Fibroblast of upper back skin (primary cell): Measurements from ENCODE around the gene RTTN.

Experiments used
- DNase-seq: peaks from one replicate; pipeline ENCODE4 v3.0.0-alpha.2; 2013

RTTN gene

GRCh38 chr18:70075906-70076305 lies 129.6 kb downstream of the RTTN start:
- DNase-seq, result peak; percentile 7

GRCh38 chr18:70074116-70074515 lies 131.4 kb downstream of the RTTN start:
- peak; percentile 3 for DNase-seq

GRCh38 chr18:70073432-70073831 lies 132.1 kb downstream of the RTTN start:
- no peak for DNase-seq

GRCh38 chr18:70072678-70073077 lies 132.8 kb downstream of the RTTN start:
- peak; percentile 53 for DNase-seq

DNA sequence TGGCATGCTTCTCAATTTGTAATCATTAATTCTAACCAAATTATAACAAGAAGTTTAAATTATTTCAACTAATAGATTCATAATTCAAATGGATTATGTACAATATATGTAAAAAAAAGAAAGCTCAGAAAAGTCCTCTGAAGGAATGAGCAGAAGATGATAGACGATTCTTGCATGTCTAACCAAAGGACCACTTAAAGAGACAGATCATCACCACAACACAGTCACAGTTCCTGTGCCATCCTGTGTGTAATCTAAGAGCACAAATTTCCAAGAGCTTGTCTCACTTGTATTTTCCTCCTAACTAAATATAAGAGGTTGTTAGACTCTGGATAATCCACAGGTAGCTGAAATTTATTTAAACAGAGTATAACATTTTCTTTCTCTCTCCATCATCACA lies 135.5 kb downstream of the RTTN start:
- DNase-seq, result no peak

GRCh38 chr18:70069382-70069781 lies 136.1 kb downstream of the RTTN start:
- DNase-seq, result no peak

DNA sequence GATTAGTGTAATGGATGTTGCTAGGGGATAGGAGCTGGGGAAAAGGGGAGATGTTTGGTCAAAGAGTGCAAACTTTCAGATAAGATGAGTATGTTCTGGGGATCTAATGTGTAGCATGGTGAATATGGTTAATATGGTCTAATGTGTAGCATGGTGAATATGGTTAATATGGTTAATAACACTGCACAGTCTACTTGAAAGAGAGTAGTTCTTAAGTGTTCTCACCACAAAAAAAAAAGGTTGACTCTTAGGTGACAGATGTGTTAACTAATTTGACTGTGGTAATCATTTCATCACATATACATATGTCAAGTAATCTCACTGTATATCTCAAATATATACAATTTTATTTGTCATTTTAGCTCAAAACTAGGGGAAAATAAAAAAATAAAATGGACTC lies 136.5 kb downstream of the RTTN start:
- no peak for DNase-seq

DNA sequence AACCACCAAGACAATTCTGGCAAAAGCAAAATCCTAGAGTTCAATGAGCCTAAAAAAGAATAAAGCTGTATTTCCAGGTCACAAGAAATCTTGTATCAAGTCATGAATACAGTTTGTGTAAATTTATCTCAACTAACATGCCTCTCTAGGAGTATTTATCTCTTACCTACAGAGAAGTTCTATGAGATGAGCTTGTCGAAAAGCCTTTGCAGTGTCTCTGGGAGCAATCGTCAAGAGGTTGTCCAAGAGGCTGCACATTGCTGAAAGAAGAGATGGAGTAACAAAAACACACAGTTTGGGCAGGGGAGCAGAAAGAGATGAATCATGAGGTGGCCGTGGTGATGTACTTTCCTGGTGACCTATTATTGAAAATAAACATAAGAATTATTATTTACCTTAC lies 145.8 kb downstream of the RTTN start:
- DNase-seq, result no peak

DNA sequence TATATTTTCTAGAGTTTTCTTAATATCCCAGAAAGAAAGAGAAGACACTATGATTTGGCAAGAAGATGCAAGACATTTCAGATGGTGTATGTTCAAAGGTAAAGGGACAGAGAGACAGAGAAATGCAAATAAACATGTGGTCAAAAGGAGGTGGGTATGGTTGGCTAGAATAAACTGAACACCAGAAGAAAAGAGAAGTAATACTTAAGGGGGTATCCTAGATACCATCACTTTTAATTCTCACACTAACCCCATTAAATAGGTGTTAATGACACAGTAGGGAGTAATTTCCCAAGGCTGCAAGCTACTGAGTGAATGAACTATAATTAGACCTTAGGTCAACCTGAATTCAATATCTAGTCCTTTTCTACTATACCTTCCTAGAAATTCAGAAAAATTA lies 146.6 kb downstream of the RTTN start:
- no peak for DNase-seq

- peak; percentile 62 for DNase-seq
These were observed 157.4 kb downstream of the RTTN start for GRCh38 chr18:70047931-70048603.

DNA sequence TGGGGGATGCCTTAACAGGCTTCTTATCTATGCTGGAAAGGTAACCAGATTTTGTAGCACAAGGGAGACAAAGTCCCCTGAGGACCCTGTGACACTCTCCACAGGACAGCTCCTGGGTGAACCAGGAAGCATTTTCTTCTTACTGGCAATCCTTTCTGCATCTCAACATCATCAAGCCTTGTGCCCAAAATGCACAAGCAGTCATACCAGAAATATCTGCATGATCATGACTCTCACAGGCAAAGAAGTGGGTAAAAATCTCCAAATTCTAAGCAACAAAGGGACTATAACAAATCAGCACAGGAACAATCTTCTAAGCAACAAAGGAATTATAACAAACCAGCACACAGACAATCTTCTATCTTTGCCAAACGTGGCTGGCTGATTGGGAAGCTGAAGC lies 158.7 kb downstream of the RTTN start:
- DNase-seq, result peak; percentile 18

DNA sequence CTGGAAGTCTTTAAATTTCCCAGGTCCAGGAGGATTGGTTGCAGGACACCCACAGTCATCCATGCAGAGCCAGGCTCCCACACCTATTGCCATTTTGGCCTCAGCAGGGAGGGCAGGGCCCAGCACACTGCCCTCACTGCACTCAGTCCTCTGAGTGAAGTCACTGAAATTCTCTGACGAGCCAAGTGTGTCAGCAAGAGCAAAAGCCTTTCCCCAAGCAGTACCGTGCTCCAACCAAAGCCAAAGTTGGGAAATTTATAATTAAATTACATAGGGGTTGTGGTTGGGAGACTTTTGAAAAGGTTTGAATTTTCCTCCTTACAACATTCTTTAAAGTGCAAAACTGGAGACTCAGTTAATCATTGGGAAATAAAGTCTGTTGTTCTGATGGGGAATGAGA lies 159.3 kb downstream of the RTTN start:
- DNase-seq, result peak; percentile 70

GRCh38 chr18:70044632-70045031 lies 160.9 kb downstream of the RTTN start:
- peak; percentile 99 for DNase-seq

- DNase-seq, result peak; percentile 49
These were observed 163.9 kb downstream of the RTTN start for GRCh38 chr18:70041459-70042050.

DNA sequence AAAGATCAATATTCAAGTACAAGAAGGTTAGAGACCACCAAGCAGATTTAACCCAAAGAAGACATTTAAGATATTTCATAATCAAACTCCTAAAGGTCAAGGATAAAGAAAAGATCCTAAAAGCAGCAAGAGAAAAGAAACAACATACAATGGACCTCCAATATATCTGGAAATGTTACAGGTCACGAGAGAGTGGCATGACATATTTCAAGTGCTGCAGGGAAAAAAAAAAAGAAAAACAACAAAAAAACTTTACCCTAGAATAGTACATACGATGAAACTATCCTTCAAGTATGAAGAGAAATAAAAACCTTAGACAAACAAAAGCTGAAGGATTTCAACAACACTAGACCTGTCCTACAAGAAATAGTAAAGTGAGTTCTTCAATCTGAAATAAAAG lies 166.3 kb downstream of the RTTN start:
- no peak for DNase-seq

GRCh38 chr18:70037431-70038061 lies 167.9 kb downstream of the RTTN start:
- no peak for DNase-seq

DNA sequence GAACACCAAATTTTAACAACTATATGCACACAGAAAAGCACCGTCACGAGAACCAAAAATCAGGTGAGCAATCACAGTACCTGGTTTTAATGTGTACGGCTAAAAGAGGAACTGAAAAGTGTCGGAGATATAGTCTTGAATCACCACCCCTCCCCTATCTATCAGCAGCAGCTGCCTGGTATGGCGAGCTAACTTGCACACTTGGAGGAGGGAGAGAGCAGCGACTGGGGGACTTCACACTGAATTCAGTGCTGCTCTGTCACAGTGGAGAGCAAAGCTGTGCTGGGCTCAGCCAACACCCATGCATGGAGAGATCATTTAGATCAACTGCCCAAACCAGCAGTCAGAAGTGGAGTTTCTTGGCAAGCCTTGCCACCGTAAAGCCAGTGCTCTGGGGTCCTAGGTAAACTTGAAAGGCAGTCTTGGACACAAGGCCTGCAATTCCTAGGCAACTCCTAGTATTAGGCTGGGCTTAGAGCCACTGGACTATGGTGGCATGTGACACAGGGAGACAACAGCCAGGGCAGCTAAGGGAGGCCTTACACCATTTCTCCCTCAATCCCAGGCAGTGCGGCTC lies 168.6 kb downstream of the RTTN start:
- DNase-seq, result no peak

GRCh38 chr18:70036168-70036567 lies 169.3 kb downstream of the RTTN start:
- DNase-seq, result no peak

- DNase-seq, result no peak
These were observed 174.3 kb downstream of the RTTN start for GRCh38 chr18:70031221-70031620.

- no peak for DNase-seq
These were observed 174.8 kb downstream of the RTTN start for GRCh38 chr18:70030728-70031127.

- no peak for DNase-seq
These were observed 176.3 kb downstream of the RTTN start for GRCh38 chr18:70029163-70029562.

DNA sequence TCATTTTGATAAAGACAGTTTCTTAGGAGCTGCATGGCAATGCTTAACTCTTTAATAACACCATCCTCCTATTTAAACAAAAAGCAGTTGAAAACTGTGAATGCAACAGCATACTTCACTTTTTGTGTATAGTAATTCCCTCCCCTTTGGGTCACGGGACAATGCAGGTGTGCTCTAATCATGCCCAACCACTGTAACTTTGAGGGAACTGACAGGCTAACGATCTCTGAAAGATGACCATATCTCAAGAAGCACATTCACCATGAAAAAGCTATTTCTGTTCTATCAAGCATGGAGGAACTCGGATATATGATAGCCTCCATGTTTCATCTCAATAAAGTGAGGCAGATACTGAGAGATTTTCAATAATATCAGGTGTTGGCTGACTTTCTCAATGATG lies 176.8 kb downstream of the RTTN start:
- no peak for DNase-seq

DNA sequence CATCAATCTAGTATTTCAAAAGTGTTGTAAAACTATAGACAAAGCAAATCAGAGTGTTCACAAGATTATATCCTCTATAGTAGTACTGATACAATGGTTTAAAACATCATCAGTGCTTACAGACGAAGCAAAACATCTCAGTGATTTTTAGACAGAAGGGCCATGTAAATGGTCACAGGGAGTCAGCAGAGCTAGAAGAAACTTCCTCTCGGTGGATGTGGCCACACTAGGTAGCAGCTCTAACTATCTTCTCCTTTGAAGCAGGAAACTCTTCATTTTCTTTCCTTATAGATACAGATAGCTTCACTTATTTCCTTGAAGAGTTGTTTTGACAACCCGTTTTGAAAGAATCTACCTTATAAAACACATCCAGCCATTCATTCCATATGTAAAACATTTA lies 177.4 kb downstream of the RTTN start:
- DNase-seq, result no peak

DNA sequence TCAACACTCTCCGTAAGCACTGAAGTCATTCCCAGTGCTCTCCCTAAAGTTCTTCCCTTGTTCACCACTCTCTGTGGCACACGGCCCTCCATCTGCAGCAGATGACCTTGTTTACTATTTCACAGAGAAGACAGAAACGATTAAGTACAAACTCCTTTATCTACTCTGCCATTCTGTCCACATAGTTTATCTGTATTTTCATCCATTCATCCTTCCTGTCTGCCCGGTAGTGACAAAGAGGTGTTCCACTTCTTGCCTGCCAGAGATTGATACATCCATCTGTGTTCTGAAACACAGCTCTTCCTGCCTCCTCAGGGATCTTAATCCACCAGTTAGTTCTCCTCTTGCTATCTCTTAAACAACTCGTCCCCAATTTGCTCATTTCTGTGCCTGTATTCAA lies 179.9 kb downstream of the RTTN start:
- no peak for DNase-seq
